Lung (tissue), 12 donors: ENCODE measurements around the gene RIOK1. TPM values are rescaled to one million over a fixed set of nuclear protein-coding genes. Genes with fewer than 3 reads are reported as not detected.

Source experiments
- ATAC-seq: fragments of 200-7000 bp; cut with Tn5 transposase; one replicate; pipeline ENCODE4 v1.9.1; 2020; ENCODE audit warnings: moderate number of reproducible peaks; ENCODE audit not compliant: insufficient read depth, low FRiP score
- DNase-seq, 3 donors: peaks; one replicate each; pipeline ENCODE4 v3.0.0-alpha.2; 2013 to 2017
- H3K27ac ChIP-seq, 2 donors: one replicate each; pipeline ENCODE4 v1.5.1; 2013; ENCODE audit warnings: mild to moderate bottlenecking in 2 of 2, moderate library complexity in 2 of 2, control low read depth in 1 of 2, inconsistent platforms in 1 of 2, low read depth in 1 of 2, low read length in 1 of 2
- H3K27me3 ChIP-seq, 3 donors: one replicate each; pipeline ENCODE4 v1.5.1; 2013; ENCODE audit warnings: low read length in 2 of 3; ENCODE audit not compliant: control insufficient read depth in 3 of 3, insufficient read depth in 3 of 3
- H3K36me3 ChIP-seq, 4 donors: one replicate each; pipeline ENCODE4 v1.5.1; 2013; ENCODE audit warnings: low read length in 4 of 4, mild to moderate bottlenecking in 1 of 4, moderate library complexity in 1 of 4; ENCODE audit not compliant: control insufficient read depth in 4 of 4, insufficient read depth in 4 of 4
- H3K4me1 ChIP-seq, 5 donors: one replicate each; pipeline ENCODE4 v1.5.1; 2013; ENCODE audit warnings: low read length in 5 of 5, mild to moderate bottlenecking in 2 of 5, moderate library complexity in 1 of 5; ENCODE audit not compliant: control insufficient read depth in 5 of 5, insufficient read depth in 5 of 5
- H3K4me3 ChIP-seq: one replicate; pipeline ENCODE4 v1.5.1; 2013; ENCODE audit warnings: mild to moderate bottlenecking, control low read depth, moderate library complexity
- H3K9ac ChIP-seq, 2 donors: one replicate each; pipeline ENCODE4 v1.5.1; 2013; ENCODE audit warnings: low read length in 2 of 2, control low read depth in 1 of 2; ENCODE audit not compliant: insufficient read depth in 1 of 2
- H3K9me3 ChIP-seq, 4 donors: one replicate each; pipeline ENCODE4 v1.5.1; 2013; ENCODE audit warnings: low read length in 3 of 4, mild to moderate bottlenecking in 1 of 4, moderate library complexity in 1 of 4; ENCODE audit not compliant: control insufficient read depth in 4 of 4, insufficient read depth in 3 of 4
- CTCF ChIP-seq: IDR thresholded peaks from 2 replicates; pipeline ENCODE4 v1.5.1; 2012; ENCODE audit warnings: mild to moderate bottlenecking; ENCODE audit errors: control extremely low read depth, extremely low read depth
- WGBS, 2 donors: extraction: QIAGEN DNeasy Blood & Tissue Kit; methylation state at CpG; one replicate each; pipeline ENCODE4 v1.1.7; 2013; 5-methylcytosine and 5-hydroxymethylcytosine counted together
- polyA plus RNA-seq, 2 donors: library from polyadenylated mRNA; stranded (reverse); fragments of 200-250 nt; gene quantifications; one replicate each; pipeline ENCODE4 v1.2.1, GENCODE V29; 2013
- total RNA-seq, 2 donors: library from RNA; depleted of rRNA in 1 of 2; stranded (reverse); fragments of >200 nt in 1 of 2; gene quantifications; one replicate each; pipeline ENCODE4 v1.2.1, GENCODE V29; 2014 to 2021
- donor health status: control.
- donor health status: control.
- donor health status: Bipolar disorder and iron deficiency.
- donor health status: healthy.
- donor health status: DM: yes; HTN: yes; CAD: no.

RIOK1 gene
- total and polyA plus RNA-seq, 4 donors: 10.2 to 25.4 (median 15.1) TPM

GRCh38 chr6:7367408-7367807, 22.2 kb upstream of the RIOK1 start:
- Histone ChIP-seq H3K9ac (no peak overlapping the region), H3K27ac (no peak overlapping the region), H3K27me3 (no peaks in the 10 kb centered on the region), H3K9me3 (no peaks in the 10 kb centered on the region), H3K4me1 (no peaks in the 10 kb centered on the region), H3K4me3 (no peak overlapping the region), H3K36me3 (no peaks in the 10 kb centered on the region)
- WGBS, 2 donors: 89% methylated on average over 7 of the region's 7 CpGs
- ATAC-seq (no peak), DNase-seq (no peak)
- TF ChIP-seq CTCF: no peak

- ATAC-seq (no peak), DNase-seq (no peak)
- H3K36me3 ChIP-seq: no peaks in the 10 kb centered on the region
- H3K4me1 ChIP-seq: no peaks in the 10 kb centered on the region
- no peaks in the 10 kb centered on the region for H3K27me3 ChIP-seq
- no peak overlapping the region for H3K27ac ChIP-seq
- H3K9me3 ChIP-seq: no peaks in the 10 kb centered on the region
- TF ChIP-seq CTCF: no peak
- H3K9ac ChIP-seq: no peak overlapping the region
- WGBS, 2 donors: 32 to 44% methylated on average over 3 of the region's 3 CpGs
- no peak overlapping the region for H3K4me3 ChIP-seq
Observed at GRCh38 chr6:7373739-7374138, 15.9 kb upstream of the RIOK1 start.

- Histone ChIP-seq H3K27ac (no peak overlapping the region), H3K4me1 (no peaks in the 10 kb centered on the region), H3K36me3 (no peaks in the 10 kb centered on the region), H3K9ac (no peak overlapping the region), H3K9me3 (no peaks in the 10 kb centered on the region), H3K4me3 (no peak overlapping the region), H3K27me3 (no peaks in the 10 kb centered on the region)
- 96% methylated on average over 1 of the region's 1 CpG for WGBS, 2 donors
- TF ChIP-seq CTCF: no peak
- ATAC-seq (no peak), DNase-seq (no peak)
Observed at GRCh38 chr6:7377961-7378360, 11.6 kb upstream of the RIOK1 start.

GRCh38 chr6:7378740-7379139, 10.9 kb upstream of the RIOK1 start:
- H3K9ac ChIP-seq: no peak overlapping the region
- no peak for TF ChIP-seq CTCF
- H3K4me3 ChIP-seq: no peak overlapping the region
- DNase-seq (no peak), ATAC-seq (no peak)
- H3K27me3 ChIP-seq: no peaks in the 10 kb centered on the region
- WGBS, 2 donors: 52 to 56% methylated on average over 4 of the region's 4 CpGs
- no peaks in the 10 kb centered on the region for H3K9me3 ChIP-seq
- H3K4me1 ChIP-seq: no peaks in the 10 kb centered on the region
- no peak overlapping the region for H3K27ac ChIP-seq
- H3K36me3 ChIP-seq: no peaks in the 10 kb centered on the region
